ENCODE measurements around the gene TMEM212. TPM values are rescaled to one million over a fixed set of nuclear protein-coding genes. Genes with fewer than 3 reads are reported as not detected.

TMEM212 gene
- polyA plus RNA-seq, 2 donors, result not detected

- 58 to 66% methylated on average over 5 of the region's 5 CpGs for WGBS, 2 donors
- Histone ChIP-seq H3K4me1 (ENCODE audit: control insufficient read depth in 2 of 2, insufficient read depth in 2 of 2, low read length in 1 of 2) (peaks cover 0 to 3% of the 10 kb centered on the region in 2 donors), H3K36me3 (ENCODE audit: control insufficient read depth in 2 of 2, insufficient read depth in 2 of 2, low read length in 1 of 2) (no peaks in the 10 kb centered on the region), H3K27ac (ENCODE audit: low read depth in 2 of 2, low read length in 1 of 2) (no peak overlapping the region), H3K9me3 (ENCODE audit: control insufficient read depth in 2 of 2, insufficient read depth in 1 of 2, low read depth in 1 of 2, low read length in 1 of 2) (no peaks in the 10 kb centered on the region), H3K4me3 (ENCODE audit: low read depth in 1 of 2, low read length in 2 of 2) (no peak overlapping the region), H3K27me3 (ENCODE audit: control insufficient read depth in 1 of 2, insufficient read depth in 2 of 2, low read length in 2 of 2) (no peaks in the 10 kb centered on the region)
Measured at GRCh38 chr3:171832989-171833388, 10.2 kb upstream of the TMEM212 start.

- H3K27me3 ChIP-seq (ENCODE audit: control insufficient read depth in 1 of 2, insufficient read depth in 2 of 2, low read length in 2 of 2), result peaks cover 0 to 2% of the 10 kb centered on the region in 2 donors
- no peaks in the 10 kb centered on the region for H3K36me3 ChIP-seq (ENCODE audit: control insufficient read depth in 2 of 2, insufficient read depth in 2 of 2, low read length in 1 of 2)
- 35 to 41% methylated on average over 3 of the region's 3 CpGs for WGBS, 2 donors
- H3K4me1 ChIP-seq (ENCODE audit: control insufficient read depth in 2 of 2, insufficient read depth in 2 of 2, low read length in 1 of 2), result peaks cover 0 to 3% of the 10 kb centered on the region in 2 donors
- no peak overlapping the region for H3K27ac ChIP-seq (ENCODE audit: low read depth in 2 of 2, low read length in 1 of 2)
- H3K4me3 ChIP-seq (ENCODE audit: low read depth in 1 of 2, low read length in 2 of 2), result no peak overlapping the region
- H3K9me3 ChIP-seq (ENCODE audit: control insufficient read depth in 2 of 2, insufficient read depth in 1 of 2, low read depth in 1 of 2, low read length in 1 of 2), result no peaks in the 10 kb centered on the region
Measured at GRCh38 chr3:171833789-171834460, 9.2 kb upstream of the TMEM212 start.

- peaks cover 0 to 2% of the 10 kb centered on the region in 2 donors for H3K27me3 ChIP-seq (ENCODE audit: control insufficient read depth in 1 of 2, insufficient read depth in 2 of 2, low read length in 2 of 2)
- H3K36me3 ChIP-seq (ENCODE audit: control insufficient read depth in 2 of 2, insufficient read depth in 2 of 2, low read length in 1 of 2), result no peaks in the 10 kb centered on the region
- no peak overlapping the region for H3K27ac ChIP-seq (ENCODE audit: low read depth in 2 of 2, low read length in 1 of 2)
- 71 to 88% methylated on average over 5 of the region's 5 CpGs for WGBS, 2 donors
- peaks cover 0 to 3% of the 10 kb centered on the region in 2 donors for H3K4me1 ChIP-seq (ENCODE audit: control insufficient read depth in 2 of 2, insufficient read depth in 2 of 2, low read length in 1 of 2)
- no peaks in the 10 kb centered on the region for H3K9me3 ChIP-seq (ENCODE audit: control insufficient read depth in 2 of 2, insufficient read depth in 1 of 2, low read depth in 1 of 2, low read length in 1 of 2)
- H3K4me3 ChIP-seq (ENCODE audit: low read depth in 1 of 2, low read length in 2 of 2), result no peak overlapping the region
Measured at GRCh38 chr3:171834461-171834801, 8.7 kb upstream of the TMEM212 start.

GRCh38 chr3:171835116-171835515 is 8.0 kb upstream of the TMEM212 start:
- Histone ChIP-seq H3K4me3 (ENCODE audit: low read depth in 1 of 2, low read length in 2 of 2) (no peak overlapping the region), H3K36me3 (ENCODE audit: control insufficient read depth in 2 of 2, insufficient read depth in 2 of 2, low read length in 1 of 2) (no peaks in the 10 kb centered on the region), H3K9me3 (ENCODE audit: control insufficient read depth in 2 of 2, insufficient read depth in 1 of 2, low read depth in 1 of 2, low read length in 1 of 2) (no peaks in the 10 kb centered on the region), H3K27me3 (ENCODE audit: control insufficient read depth in 1 of 2, insufficient read depth in 2 of 2, low read length in 2 of 2) (peaks cover 0 to 2% of the 10 kb centered on the region in 2 donors), H3K4me1 (ENCODE audit: control insufficient read depth in 2 of 2, insufficient read depth in 2 of 2, low read length in 1 of 2) (no peaks in the 10 kb centered on the region), H3K27ac (ENCODE audit: low read depth in 2 of 2, low read length in 1 of 2) (no peak overlapping the region)
- WGBS, 2 donors, result 85 to 91% methylated on average over 5 of the region's 5 CpGs

- 82 to 91% methylated on average over 2 of the region's 2 CpGs for WGBS, 2 donors
- H3K4me1 ChIP-seq (ENCODE audit: control insufficient read depth in 2 of 2, insufficient read depth in 2 of 2, low read length in 1 of 2), result no peaks in the 10 kb centered on the region
Measured at GRCh38 chr3:171835613-171836012, 7.5 kb upstream of the TMEM212 start.

GRCh38 chr3:171836855-171837254 is 6.3 kb upstream of the TMEM212 start:
- Histone ChIP-seq H3K4me3 (ENCODE audit: low read depth in 1 of 2, low read length in 2 of 2) (no peak overlapping the region), H3K27me3 (ENCODE audit: control insufficient read depth in 1 of 2, insufficient read depth in 2 of 2, low read length in 2 of 2) (peaks cover 0 to 2% of the 10 kb centered on the region in 2 donors), H3K9me3 (ENCODE audit: control insufficient read depth in 2 of 2, insufficient read depth in 1 of 2, low read depth in 1 of 2, low read length in 1 of 2) (no peaks in the 10 kb centered on the region), H3K36me3 (ENCODE audit: control insufficient read depth in 2 of 2, insufficient read depth in 2 of 2, low read length in 1 of 2) (no peaks in the 10 kb centered on the region), H3K4me1 (ENCODE audit: control insufficient read depth in 2 of 2, insufficient read depth in 2 of 2, low read length in 1 of 2) (no peaks in the 10 kb centered on the region), H3K27ac (ENCODE audit: low read depth in 2 of 2, low read length in 1 of 2) (no peak overlapping the region)
- WGBS, 2 donors, result 89 to 95% methylated on average over 3 of the region's 3 CpGs

More at GRCh38 chr3:171835613-171836012, 7.5 kb upstream of the TMEM212 start:
- H3K27me3 ChIP-seq (ENCODE audit: control insufficient read depth in 1 of 2, insufficient read depth in 2 of 2, low read length in 2 of 2), result peaks cover 0 to 2% of the 10 kb centered on the region in 2 donors
- H3K27ac ChIP-seq (ENCODE audit: low read depth in 2 of 2, low read length in 1 of 2), result no peak overlapping the region
- H3K36me3 ChIP-seq (ENCODE audit: control insufficient read depth in 2 of 2, insufficient read depth in 2 of 2, low read length in 1 of 2), result no peaks in the 10 kb centered on the region
- H3K4me3 ChIP-seq (ENCODE audit: low read depth in 1 of 2, low read length in 2 of 2), result no peak overlapping the region
- no peaks in the 10 kb centered on the region for H3K9me3 ChIP-seq (ENCODE audit: control insufficient read depth in 2 of 2, insufficient read depth in 1 of 2, low read depth in 1 of 2, low read length in 1 of 2)

GRCh38 chr3:171837698-171838097 is 5.5 kb upstream of the TMEM212 start:
- H3K4me1 ChIP-seq (ENCODE audit: control insufficient read depth in 2 of 2, insufficient read depth in 2 of 2, low read length in 1 of 2), result no peaks in the 10 kb centered on the region
- peaks cover 0 to 2% of the 10 kb centered on the region in 2 donors for H3K27me3 ChIP-seq (ENCODE audit: control insufficient read depth in 1 of 2, insufficient read depth in 2 of 2, low read length in 2 of 2)
- no peaks in the 10 kb centered on the region for H3K36me3 ChIP-seq (ENCODE audit: control insufficient read depth in 2 of 2, insufficient read depth in 2 of 2, low read length in 1 of 2)
- H3K4me3 ChIP-seq (ENCODE audit: low read depth in 1 of 2, low read length in 2 of 2), result no peak overlapping the region
- no peaks in the 10 kb centered on the region for H3K9me3 ChIP-seq (ENCODE audit: control insufficient read depth in 2 of 2, insufficient read depth in 1 of 2, low read depth in 1 of 2, low read length in 1 of 2)
- no peak overlapping the region for H3K27ac ChIP-seq (ENCODE audit: low read depth in 2 of 2, low read length in 1 of 2)

GRCh38 chr3:171838218-171838720 is 4.9 kb upstream of the TMEM212 start:
- Histone ChIP-seq H3K4me1 (ENCODE audit: control insufficient read depth in 2 of 2, insufficient read depth in 2 of 2, low read length in 1 of 2) (no peaks in the 10 kb centered on the region), H3K36me3 (ENCODE audit: control insufficient read depth in 2 of 2, insufficient read depth in 2 of 2, low read length in 1 of 2) (no peaks in the 10 kb centered on the region), H3K4me3 (ENCODE audit: low read depth in 1 of 2, low read length in 2 of 2) (no peak overlapping the region), H3K9me3 (ENCODE audit: control insufficient read depth in 2 of 2, insufficient read depth in 1 of 2, low read depth in 1 of 2, low read length in 1 of 2) (no peaks in the 10 kb centered on the region), H3K27ac (ENCODE audit: low read depth in 2 of 2, low read length in 1 of 2) (peak overlapping the region in 1 of 2 donors; percentile 27), H3K27me3 (ENCODE audit: control insufficient read depth in 1 of 2, insufficient read depth in 2 of 2, low read length in 2 of 2) (peaks cover 0 to 2% of the 10 kb centered on the region in 2 donors)
- 38 to 42% methylated on average over 6 of the region's 6 CpGs for WGBS, 2 donors

- 81 to 89% methylated on average over 2 of the region's 2 CpGs for WGBS, 2 donors
- Histone ChIP-seq H3K9me3 (ENCODE audit: control insufficient read depth in 2 of 2, insufficient read depth in 1 of 2, low read depth in 1 of 2, low read length in 1 of 2) (no peaks in the 10 kb centered on the region), H3K4me3 (ENCODE audit: low read depth in 1 of 2, low read length in 2 of 2) (no peak overlapping the region), H3K36me3 (ENCODE audit: control insufficient read depth in 2 of 2, insufficient read depth in 2 of 2, low read length in 1 of 2) (no peaks in the 10 kb centered on the region), H3K4me1 (ENCODE audit: control insufficient read depth in 2 of 2, insufficient read depth in 2 of 2, low read length in 1 of 2) (no peaks in the 10 kb centered on the region), H3K27ac (ENCODE audit: low read depth in 2 of 2, low read length in 1 of 2) (no peak overlapping the region), H3K27me3 (ENCODE audit: control insufficient read depth in 1 of 2, insufficient read depth in 2 of 2, low read length in 2 of 2) (peaks cover 0 to 2% of the 10 kb centered on the region in 2 donors)
Measured at GRCh38 chr3:171839270-171839669, 3.9 kb upstream of the TMEM212 start.

- 98 to 99% methylated on average over 2 of the region's 2 CpGs for WGBS, 2 donors
Measured at GRCh38 chr3:171840445-171840810, 2.7 kb upstream of the TMEM212 start.

More at GRCh38 chr3:171840445-171840810, 2.7 kb upstream of the TMEM212 start:
- H3K27ac ChIP-seq (ENCODE audit: low read depth in 2 of 2, low read length in 1 of 2), result no peak overlapping the region
- H3K9me3 ChIP-seq (ENCODE audit: control insufficient read depth in 2 of 2, insufficient read depth in 1 of 2, low read depth in 1 of 2, low read length in 1 of 2), result no peaks in the 10 kb centered on the region
- no peaks in the 10 kb centered on the region for H3K4me1 ChIP-seq (ENCODE audit: control insufficient read depth in 2 of 2, insufficient read depth in 2 of 2, low read length in 1 of 2)
- H3K27me3 ChIP-seq (ENCODE audit: control insufficient read depth in 1 of 2, insufficient read depth in 2 of 2, low read length in 2 of 2), result peaks cover 0 to 2% of the 10 kb centered on the region in 2 donors
- H3K4me3 ChIP-seq (ENCODE audit: low read depth in 1 of 2, low read length in 2 of 2), result no peak overlapping the region
- no peaks in the 10 kb centered on the region for H3K36me3 ChIP-seq (ENCODE audit: control insufficient read depth in 2 of 2, insufficient read depth in 2 of 2, low read length in 1 of 2)

Data from esophagus (tissue), 2 donors.